ENCODE results near the gene SLC22A25.

SLC22A25 gene

DNA sequence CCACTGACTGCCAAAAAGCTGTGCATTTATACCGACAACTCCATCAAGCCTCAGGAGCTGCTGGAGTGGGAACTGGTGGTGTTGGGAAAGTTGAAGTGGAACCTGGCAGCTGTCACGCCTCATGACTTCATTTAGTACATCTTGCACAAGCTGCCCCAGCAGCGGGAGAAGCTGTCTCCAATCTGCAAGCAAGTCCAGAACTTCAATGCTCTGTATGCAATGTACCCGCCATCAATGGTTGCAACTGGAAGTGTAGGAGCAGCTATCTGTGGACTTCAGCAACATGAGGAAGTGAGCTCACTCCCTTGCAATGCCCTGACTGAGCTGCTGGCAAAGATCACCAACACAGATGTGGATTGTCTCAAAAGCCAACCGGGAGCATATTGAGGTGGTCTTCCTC lies at the start of gene SLC22A25:
TSS of gene SLC22A25 (minus strand) at position 67 of the 400 bp plus-strand sequence. CDS start 13,947 bp downstream, outside the sequence.
- H3K9me3 ChIP-seq (ENCODE audit: control insufficient read depth in 1 of 2, low read length in 2 of 2) = no peaks in the 10 kb centered on the region
- no peaks in the 10 kb centered on the region for H3K36me3 ChIP-seq (ENCODE audit: control insufficient read depth in 1 of 2, insufficient read depth in 2 of 2, low read length in 2 of 2)
- H3K4me1 ChIP-seq (ENCODE audit: control insufficient read depth in 1 of 2, insufficient read depth in 2 of 2, low read length in 2 of 2) = no peaks in the 10 kb centered on the region
- no peak within 1 kb of the TSS for H3K27ac ChIP-seq (ENCODE audit: low read length)
- no peaks in the 10 kb centered on the region for H3K27me3 ChIP-seq (ENCODE audit: low read depth, low read length)
- no peak within 1 kb of the TSS for H3K4me3 ChIP-seq (ENCODE audit: low read depth in 1 of 2, low read length in 2 of 2)

- Histone ChIP-seq H3K27me3 (ENCODE audit: low read depth, low read length) (no peaks in the 10 kb centered on the region), H3K27ac (ENCODE audit: low read length) (no peak overlapping the region), H3K4me1 (ENCODE audit: control insufficient read depth in 1 of 2, insufficient read depth in 2 of 2, low read length in 2 of 2) (no peaks in the 10 kb centered on the region), H3K4me3 (ENCODE audit: low read depth in 1 of 2, low read length in 2 of 2) (no peak overlapping the region), H3K36me3 (ENCODE audit: control insufficient read depth in 1 of 2, insufficient read depth in 2 of 2, low read length in 2 of 2) (no peaks in the 10 kb centered on the region), H3K9me3 (ENCODE audit: control insufficient read depth in 1 of 2, low read length in 2 of 2) (peaks cover 0 to 7% of the 10 kb centered on the region in 2 donors)
Observed at GRCh38 chr11:63290285-63290684, 46.9 kb upstream of the SLC22A25 start.

DNA sequence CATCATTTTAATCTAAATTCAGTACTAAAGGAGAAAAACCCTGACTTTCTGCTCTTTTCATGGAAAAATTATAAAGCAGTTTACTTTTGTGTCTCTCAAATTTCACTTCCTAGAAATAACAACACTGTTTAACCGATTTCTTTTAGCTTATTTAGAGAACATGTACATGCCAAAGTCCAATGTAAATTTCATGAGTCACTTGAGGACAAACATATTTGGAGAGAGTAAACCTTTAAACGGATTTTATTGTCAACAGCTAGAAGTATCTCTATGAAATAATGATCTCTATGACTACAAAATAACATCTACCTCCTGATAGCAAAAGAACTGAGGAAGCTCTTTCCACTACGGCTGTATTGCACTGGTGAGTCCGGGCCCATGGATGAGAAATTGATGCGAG lies 46.3 kb upstream of the SLC22A25 start:
- no peaks in the 10 kb centered on the region for H3K4me1 ChIP-seq (ENCODE audit: control insufficient read depth in 1 of 2, insufficient read depth in 2 of 2, low read length in 2 of 2)
- H3K36me3 ChIP-seq (ENCODE audit: control insufficient read depth in 1 of 2, insufficient read depth in 2 of 2, low read length in 2 of 2) = no peaks in the 10 kb centered on the region
- H3K4me3 ChIP-seq (ENCODE audit: low read depth in 1 of 2, low read length in 2 of 2) = no peak overlapping the region
- H3K27ac ChIP-seq (ENCODE audit: low read length) = no peak overlapping the region
- peaks cover 0 to 4% of the 10 kb centered on the region in 2 donors for H3K9me3 ChIP-seq (ENCODE audit: control insufficient read depth in 1 of 2, low read length in 2 of 2)
- no peaks in the 10 kb centered on the region for H3K27me3 ChIP-seq (ENCODE audit: low read depth, low read length)

GRCh38 chr11:63282579-63282978 lies 39.2 kb upstream of the SLC22A25 start:
- H3K27ac ChIP-seq (ENCODE audit: low read length) = no peak overlapping the region
- no peak overlapping the region for H3K4me3 ChIP-seq (ENCODE audit: low read depth in 1 of 2, low read length in 2 of 2)
- no peaks in the 10 kb centered on the region for H3K36me3 ChIP-seq (ENCODE audit: control insufficient read depth in 1 of 2, insufficient read depth in 2 of 2, low read length in 2 of 2)
- no peaks in the 10 kb centered on the region for H3K27me3 ChIP-seq (ENCODE audit: low read depth, low read length)
- no peaks in the 10 kb centered on the region for H3K4me1 ChIP-seq (ENCODE audit: control insufficient read depth in 1 of 2, insufficient read depth in 2 of 2, low read length in 2 of 2)
- H3K9me3 ChIP-seq (ENCODE audit: control insufficient read depth in 1 of 2, low read length in 2 of 2) = peaks cover 0 to 2% of the 10 kb centered on the region in 2 donors

DNA sequence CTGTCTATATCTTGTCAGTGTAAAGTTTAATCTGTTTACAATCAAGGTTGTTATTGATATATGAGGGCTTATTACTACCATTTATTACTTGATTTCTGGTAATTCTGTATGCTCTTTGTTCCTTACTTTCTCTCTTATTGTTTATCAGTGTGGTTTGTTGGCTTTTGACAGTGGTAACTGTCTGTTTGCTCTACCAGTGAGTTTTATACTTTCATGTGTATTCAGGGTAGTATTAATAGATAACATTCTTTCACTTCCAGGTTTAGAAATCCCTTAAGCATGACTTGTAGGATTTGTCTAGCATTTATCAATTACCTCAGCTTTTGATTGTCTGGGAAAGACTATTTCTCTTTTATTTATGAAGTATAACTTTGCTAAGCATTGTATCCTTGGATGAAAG lies 37.5 kb upstream of the SLC22A25 start:
- H3K4me3 ChIP-seq (ENCODE audit: low read depth in 1 of 2, low read length in 2 of 2) = no peak overlapping the region
- no peaks in the 10 kb centered on the region for H3K9me3 ChIP-seq (ENCODE audit: control insufficient read depth in 1 of 2, low read length in 2 of 2)
- H3K36me3 ChIP-seq (ENCODE audit: control insufficient read depth in 1 of 2, insufficient read depth in 2 of 2, low read length in 2 of 2) = no peaks in the 10 kb centered on the region
- no peak overlapping the region for H3K27ac ChIP-seq (ENCODE audit: low read length)
- no peaks in the 10 kb centered on the region for H3K4me1 ChIP-seq (ENCODE audit: control insufficient read depth in 1 of 2, insufficient read depth in 2 of 2, low read length in 2 of 2)
- no peaks in the 10 kb centered on the region for H3K27me3 ChIP-seq (ENCODE audit: low read depth, low read length)

- peaks cover 0 to 3% of the 10 kb centered on the region in 2 donors for H3K9me3 ChIP-seq (ENCODE audit: control insufficient read depth in 1 of 2, low read length in 2 of 2)
- H3K4me3 ChIP-seq (ENCODE audit: low read depth in 1 of 2, low read length in 2 of 2) = no peak overlapping the region
- no peaks in the 10 kb centered on the region for H3K4me1 ChIP-seq (ENCODE audit: control insufficient read depth in 1 of 2, insufficient read depth in 2 of 2, low read length in 2 of 2)
- no peak overlapping the region for H3K27ac ChIP-seq (ENCODE audit: low read length)
- no peaks in the 10 kb centered on the region for H3K36me3 ChIP-seq (ENCODE audit: control insufficient read depth in 1 of 2, insufficient read depth in 2 of 2, low read length in 2 of 2)
- no peaks in the 10 kb centered on the region for H3K27me3 ChIP-seq (ENCODE audit: low read depth, low read length)
Observed at GRCh38 chr11:63277345-63277943, 34.0 kb upstream of the SLC22A25 start.

DNA sequence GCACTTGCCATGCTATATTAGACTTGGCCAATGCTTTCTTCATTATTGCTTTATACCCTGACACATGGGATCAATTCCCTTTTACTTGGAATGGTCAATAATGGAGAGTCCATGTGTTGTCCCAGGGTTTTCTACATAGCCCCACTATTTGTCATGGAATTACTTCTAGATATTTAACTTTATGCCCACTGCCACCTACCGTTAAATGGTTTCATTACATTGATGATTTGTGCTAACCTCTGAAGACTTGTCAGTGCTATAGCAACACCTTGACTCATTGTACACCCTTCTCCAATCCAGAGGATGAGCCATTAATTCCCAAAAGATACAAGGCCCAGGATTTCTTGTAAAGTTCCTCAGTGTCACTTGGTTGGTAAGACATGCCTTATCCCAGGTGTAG lies 31.4 kb upstream of the SLC22A25 start:
- no peaks in the 10 kb centered on the region for H3K36me3 ChIP-seq (ENCODE audit: control insufficient read depth in 1 of 2, insufficient read depth in 2 of 2, low read length in 2 of 2)
- H3K9me3 ChIP-seq (ENCODE audit: control insufficient read depth in 1 of 2, low read length in 2 of 2) = peaks cover 0 to 3% of the 10 kb centered on the region in 2 donors
- no peak overlapping the region for H3K27ac ChIP-seq (ENCODE audit: low read length)
- no peaks in the 10 kb centered on the region for H3K27me3 ChIP-seq (ENCODE audit: low read depth, low read length)
- no peaks in the 10 kb centered on the region for H3K4me1 ChIP-seq (ENCODE audit: control insufficient read depth in 1 of 2, insufficient read depth in 2 of 2, low read length in 2 of 2)
- H3K4me3 ChIP-seq (ENCODE audit: low read depth in 1 of 2, low read length in 2 of 2) = no peak overlapping the region

DNA sequence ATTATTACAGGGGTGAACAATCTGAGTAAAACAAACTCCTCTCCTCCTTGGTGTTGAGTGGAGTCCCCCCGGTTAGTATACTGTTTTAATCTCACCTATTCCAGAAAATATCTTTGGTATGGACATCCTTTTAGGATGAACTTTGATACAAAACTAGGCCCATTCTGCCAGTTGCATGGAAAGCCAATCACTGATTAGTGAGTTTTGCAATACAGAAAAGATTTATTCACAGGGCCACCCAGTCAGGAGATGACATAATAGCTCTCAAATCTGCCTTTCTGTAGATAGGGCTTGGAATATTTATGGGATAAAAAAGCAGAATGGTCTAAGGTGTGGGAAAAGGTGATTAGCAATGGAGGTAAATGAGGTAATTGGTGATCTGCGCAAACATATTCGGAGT lies 30.3 kb upstream of the SLC22A25 start:
- Histone ChIP-seq H3K36me3 (ENCODE audit: control insufficient read depth in 1 of 2, insufficient read depth in 2 of 2, low read length in 2 of 2) (no peaks in the 10 kb centered on the region), H3K27me3 (ENCODE audit: low read depth, low read length) (no peaks in the 10 kb centered on the region), H3K4me3 (ENCODE audit: low read depth in 1 of 2, low read length in 2 of 2) (no peak overlapping the region), H3K27ac (ENCODE audit: low read length) (no peak overlapping the region), H3K4me1 (ENCODE audit: control insufficient read depth in 1 of 2, insufficient read depth in 2 of 2, low read length in 2 of 2) (no peaks in the 10 kb centered on the region), H3K9me3 (ENCODE audit: control insufficient read depth in 1 of 2, low read length in 2 of 2) (peaks cover 0 to 3% of the 10 kb centered on the region in 2 donors)

GRCh38 chr11:63262547-63262946 lies 19.1 kb upstream of the SLC22A25 start:
- Histone ChIP-seq H3K36me3 (ENCODE audit: control insufficient read depth in 1 of 2, insufficient read depth in 2 of 2, low read length in 2 of 2) (no peaks in the 10 kb centered on the region), H3K27me3 (ENCODE audit: low read depth, low read length) (peaks cover 4% of the 10 kb centered on the region), H3K27ac (ENCODE audit: low read length) (no peak overlapping the region), H3K4me3 (ENCODE audit: low read depth in 1 of 2, low read length in 2 of 2) (no peak overlapping the region), H3K4me1 (ENCODE audit: control insufficient read depth in 1 of 2, insufficient read depth in 2 of 2, low read length in 2 of 2) (no peaks in the 10 kb centered on the region), H3K9me3 (ENCODE audit: control insufficient read depth in 1 of 2, low read length in 2 of 2) (no peaks in the 10 kb centered on the region)

GRCh38 chr11:63251312-63251711 lies 7.9 kb upstream of the SLC22A25 start:
- no peak overlapping the region for H3K27ac ChIP-seq (ENCODE audit: low read length)
- no peaks in the 10 kb centered on the region for H3K36me3 ChIP-seq (ENCODE audit: control insufficient read depth in 1 of 2, insufficient read depth in 2 of 2, low read length in 2 of 2)
- no peak overlapping the region for H3K4me3 ChIP-seq (ENCODE audit: low read depth in 1 of 2, low read length in 2 of 2)
- H3K9me3 ChIP-seq (ENCODE audit: control insufficient read depth in 1 of 2, low read length in 2 of 2) = no peaks in the 10 kb centered on the region
- H3K4me1 ChIP-seq (ENCODE audit: control insufficient read depth in 1 of 2, insufficient read depth in 2 of 2, low read length in 2 of 2) = no peaks in the 10 kb centered on the region
- no peaks in the 10 kb centered on the region for H3K27me3 ChIP-seq (ENCODE audit: low read depth, low read length)

- H3K9me3 ChIP-seq (ENCODE audit: control insufficient read depth in 1 of 2, low read length in 2 of 2) = no peaks in the 10 kb centered on the region
- no peaks in the 10 kb centered on the region for H3K27me3 ChIP-seq (ENCODE audit: low read depth, low read length)
- H3K4me3 ChIP-seq (ENCODE audit: low read depth in 1 of 2, low read length in 2 of 2) = no peak overlapping the region
- no peak overlapping the region for H3K27ac ChIP-seq (ENCODE audit: low read length)
- H3K36me3 ChIP-seq (ENCODE audit: control insufficient read depth in 1 of 2, insufficient read depth in 2 of 2, low read length in 2 of 2) = no peaks in the 10 kb centered on the region
- no peaks in the 10 kb centered on the region for H3K4me1 ChIP-seq (ENCODE audit: control insufficient read depth in 1 of 2, insufficient read depth in 2 of 2, low read length in 2 of 2)
Observed at GRCh38 chr11:63250162-63251050, 7.0 kb upstream of the SLC22A25 start.

Data from muscle layer of duodenum (tissue), 2 donors.